ENCODE measurements around the gene RPL9. TPM values are rescaled to one million over a fixed set of nuclear protein-coding genes. Genes with fewer than 3 reads are reported as not detected.

RPL9 gene
- total RNA-seq, 4 donors from 2014 or later = 1,178 to 4,608 (median 3,940) TPM

- no peaks in the 10 kb centered on the region for H3K4me1 ChIP-seq
- no peak overlapping the region for H3K4me3 ChIP-seq (replicated peaks in 1 of 3)
- no peaks in the 10 kb centered on the region for H3K27me3 ChIP-seq
- intact Hi-C loops (cut with DNase I) = no loop called here
- no peak for DNase-seq
- 63 to 68% methylated on average over 7 of the region's 7 CpGs for WGBS, 2 donors
- TF ChIP-seq POLR2A (IDR thresholded peaks at IDR 0.05) = no peak
- TF ChIP-seq, protein P1, sequence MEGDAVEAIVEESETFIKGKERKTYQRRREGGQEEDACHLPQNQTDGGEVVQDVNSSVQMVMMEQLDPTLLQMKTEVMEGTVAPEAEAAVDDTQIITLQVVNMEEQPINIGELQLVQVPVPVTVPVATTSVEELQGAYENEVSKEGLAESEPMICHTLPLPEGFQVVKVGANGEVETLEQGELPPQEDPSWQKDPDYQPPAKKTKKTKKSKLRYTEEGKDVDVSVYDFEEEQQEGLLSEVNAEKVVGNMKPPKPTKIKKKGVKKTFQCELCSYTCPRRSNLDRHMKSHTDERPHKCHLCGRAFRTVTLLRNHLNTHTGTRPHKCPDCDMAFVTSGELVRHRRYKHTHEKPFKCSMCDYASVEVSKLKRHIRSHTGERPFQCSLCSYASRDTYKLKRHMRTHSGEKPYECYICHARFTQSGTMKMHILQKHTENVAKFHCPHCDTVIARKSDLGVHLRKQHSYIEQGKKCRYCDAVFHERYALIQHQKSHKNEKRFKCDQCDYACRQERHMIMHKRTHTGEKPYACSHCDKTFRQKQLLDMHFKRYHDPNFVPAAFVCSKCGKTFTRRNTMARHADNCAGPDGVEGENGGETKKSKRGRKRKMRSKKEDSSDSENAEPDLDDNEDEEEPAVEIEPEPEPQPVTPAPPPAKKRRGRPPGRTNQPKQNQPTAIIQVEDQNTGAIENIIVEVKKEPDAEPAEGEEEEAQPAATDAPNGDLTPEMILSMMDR (IDR thresholded peaks at IDR 0.05) = no peak
- no peak overlapping the region for H3K27ac ChIP-seq
- H3K36me3 ChIP-seq = no peaks in the 10 kb centered on the region
- no peaks in the 10 kb centered on the region for H3K9me3 ChIP-seq
Measured at GRCh38 chr4:39435659-39436563, 22.8 kb downstream of the RPL9 start.

GRCh38 chr4:39433878-39434492 is 24.7 kb downstream of the RPL9 start:
- no peaks in the 10 kb centered on the region for H3K4me1 ChIP-seq
- intact Hi-C loops (cut with DNase I) = no loop called here
- no peak for DNase-seq
- TF ChIP-seq, protein P1 (IDR thresholded peaks at IDR 0.05) = no peak
- no peak for TF ChIP-seq POLR2A (IDR thresholded peaks at IDR 0.05)
- no peak overlapping the region for H3K27ac ChIP-seq
- H3K36me3 ChIP-seq = no peaks in the 10 kb centered on the region
- no peak overlapping the region for H3K4me3 ChIP-seq (replicated peaks in 1 of 3)
- WGBS, 2 donors = 90 to 92% methylated on average over 11 of the region's 11 CpGs
- no peaks in the 10 kb centered on the region for H3K9me3 ChIP-seq
- no peaks in the 10 kb centered on the region for H3K27me3 ChIP-seq

DNA sequence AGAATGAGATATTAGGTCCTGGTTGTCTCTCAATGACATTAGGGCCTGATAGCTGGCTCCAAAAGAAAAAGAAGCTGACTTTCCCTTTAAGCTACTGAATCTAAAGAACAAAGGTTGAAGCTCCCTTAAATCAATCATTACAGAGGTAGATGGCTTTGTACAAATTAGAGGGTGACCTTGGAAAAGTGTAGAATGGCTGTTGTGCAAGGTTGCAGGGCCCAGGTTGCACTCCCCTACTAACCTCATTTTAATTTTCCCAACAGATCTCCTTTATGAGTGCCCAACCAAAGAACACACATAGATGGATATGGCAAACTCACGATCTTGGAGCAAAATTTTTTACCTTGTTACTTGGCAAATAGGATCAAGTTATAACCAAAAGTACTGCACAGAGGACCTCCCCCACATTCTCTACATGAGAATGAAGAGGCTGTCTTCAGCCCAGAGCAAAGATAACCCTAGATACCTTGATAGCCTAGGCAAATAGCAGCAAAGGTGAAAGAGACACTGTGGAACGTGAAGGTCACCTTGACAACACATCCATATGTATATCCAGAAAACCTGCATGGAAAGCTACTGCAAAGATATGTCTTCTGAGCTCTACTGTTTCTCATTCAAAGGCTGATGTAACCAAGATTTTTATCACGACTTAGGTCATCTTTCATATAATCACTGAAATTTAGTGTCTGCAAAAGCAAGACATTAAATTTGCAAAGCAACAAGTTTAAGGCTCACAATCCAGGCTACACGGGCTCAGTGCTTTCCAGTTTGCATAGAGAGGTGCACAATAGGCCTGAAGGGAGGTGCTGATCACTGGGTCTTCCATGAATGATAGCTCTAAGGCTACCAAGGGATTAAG is 29.0 kb downstream of the RPL9 start:
- TF ChIP-seq, protein P1 (IDR thresholded peaks at IDR 0.05) = no peak
- no peak for TF ChIP-seq POLR2A (IDR thresholded peaks at IDR 0.05)
- intact Hi-C loops (cut with DNase I) = no loop called here
- H3K27me3 ChIP-seq = no peaks in the 10 kb centered on the region
- no peaks in the 10 kb centered on the region for H3K9me3 ChIP-seq
- H3K27ac ChIP-seq = no peak overlapping the region
- H3K36me3 ChIP-seq = no peaks in the 10 kb centered on the region
- H3K4me3 ChIP-seq (replicated peaks in 1 of 3) = no peak overlapping the region
- no peak for DNase-seq
- 76 to 83% methylated on average over 4 of the region's 4 CpGs for WGBS, 2 donors
- H3K4me1 ChIP-seq = no peaks in the 10 kb centered on the region

GRCh38 chr4:39427520-39428114 is 31.1 kb downstream of the RPL9 start:
- H3K27me3 ChIP-seq = no peaks in the 10 kb centered on the region
- H3K36me3 ChIP-seq = no peaks in the 10 kb centered on the region
- H3K27ac ChIP-seq = no peak overlapping the region
- WGBS, 2 donors = 73 to 78% methylated on average over 10 of the region's 10 CpGs
- no peak for DNase-seq
- TF ChIP-seq, protein P1 (IDR thresholded peaks at IDR 0.05) = no peak
- TF ChIP-seq POLR2A (IDR thresholded peaks at IDR 0.05) = no peak
- H3K4me3 ChIP-seq (replicated peaks in 1 of 3) = no peak overlapping the region
- intact Hi-C loops (cut with DNase I) = no loop called here
- no peaks in the 10 kb centered on the region for H3K9me3 ChIP-seq
- no peaks in the 10 kb centered on the region for H3K4me1 ChIP-seq
